Hematopoietic multipotent progenitor cell treated with erythropoietin and hydrocortisone succinate and interleukin-3 and kit ligand, for 6 days (in vitro differentiated cells): ENCODE measurements around the gene EZH2.

Experiments used
- DNase-seq: peaks from one replicate; pipeline ENCODE4 v3.0.0-alpha.2; 2015

Gene EZH2

DNA sequence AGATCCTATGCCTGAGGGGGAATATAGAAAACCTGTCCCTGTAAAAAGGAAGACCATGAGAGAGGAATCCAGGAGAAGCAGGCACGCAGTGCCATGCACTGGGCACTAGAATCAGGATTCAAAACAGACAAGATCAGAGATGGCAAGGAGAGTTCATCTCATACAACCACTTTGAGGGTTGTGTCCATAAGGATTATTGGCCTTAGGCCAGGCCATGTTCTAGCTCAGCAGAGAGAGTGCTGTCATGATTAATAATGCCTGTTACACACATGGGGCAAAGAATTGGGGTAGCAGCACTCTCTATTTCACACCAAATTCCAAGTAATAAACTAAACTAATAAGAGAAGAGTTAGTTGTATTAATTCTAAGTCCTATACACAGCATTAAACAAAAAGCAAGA, 29.1 kb downstream of the EZH2 start:
- peak; percentile 50 for DNase-seq

DNA sequence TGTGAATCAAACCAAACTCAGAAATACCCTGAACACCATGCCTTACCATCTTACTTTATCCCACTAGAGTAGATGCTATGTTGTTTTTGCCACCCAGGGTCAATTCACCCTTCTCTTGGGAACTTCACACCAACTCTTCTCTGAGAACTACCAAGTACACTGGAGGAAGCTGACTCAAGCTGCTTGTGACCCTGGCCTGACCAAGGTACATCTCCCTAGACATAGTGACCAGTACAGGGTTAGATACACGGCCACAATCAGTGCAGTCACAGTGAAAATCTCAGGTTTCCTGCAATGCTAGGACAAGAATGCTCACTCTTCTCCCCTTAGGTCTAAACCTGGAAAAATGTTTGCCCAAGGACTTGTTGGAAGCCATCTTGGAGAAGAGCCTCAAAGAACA, 31.8 kb downstream of the EZH2 start:
- no peak for DNase-seq

DNA sequence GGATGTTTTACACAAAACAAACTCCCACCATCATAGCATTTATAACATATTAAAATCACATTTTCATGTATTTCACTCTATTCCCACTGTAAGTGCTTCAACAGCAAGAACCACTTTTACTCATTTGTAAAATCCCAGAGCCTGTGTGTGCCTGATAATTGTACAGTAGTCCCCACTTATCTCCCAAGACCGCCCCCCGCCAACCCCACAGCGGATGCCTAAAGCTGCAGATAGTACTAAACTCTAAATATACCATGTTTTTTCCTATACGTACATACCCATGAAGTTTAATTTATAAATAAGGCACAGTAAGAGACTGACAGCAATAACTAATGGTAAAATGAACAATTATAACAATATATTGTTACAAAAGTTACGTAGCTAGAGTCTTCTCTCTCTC, 33.5 kb downstream of the EZH2 start:
- peak; percentile 87 for DNase-seq

DNA sequence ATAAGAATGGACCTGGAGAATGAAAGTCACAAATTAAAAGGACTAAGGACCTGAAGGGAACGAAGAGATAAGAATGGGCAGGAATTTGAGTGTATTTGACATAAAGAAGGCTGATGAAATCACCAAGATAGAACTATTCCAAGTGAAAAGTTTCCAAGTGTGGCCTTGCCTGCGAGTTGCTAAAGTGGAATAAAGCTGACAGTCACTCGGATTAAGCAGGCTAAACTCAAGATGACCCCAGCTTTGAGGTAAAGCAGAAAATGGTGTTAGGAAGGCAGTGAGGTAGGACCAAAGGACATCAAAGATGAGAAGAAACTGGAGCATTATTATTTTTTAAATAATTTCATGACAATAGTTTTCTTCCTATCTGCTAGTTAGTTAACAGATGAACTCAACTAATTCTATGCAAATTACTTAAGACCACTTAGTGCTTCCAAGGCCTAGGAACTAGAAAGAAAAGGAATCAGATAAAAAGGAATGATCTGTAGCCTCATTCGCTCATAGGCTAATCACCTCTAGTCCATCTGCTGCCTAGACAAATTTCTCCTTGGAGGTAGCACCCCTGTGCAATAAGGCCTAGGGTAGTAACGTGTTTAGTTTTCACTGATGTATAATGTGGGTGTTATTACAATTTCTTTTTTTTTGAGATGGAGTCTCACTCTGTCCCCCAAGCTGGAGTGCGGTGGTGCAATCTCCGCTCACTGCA, 34.5 kb downstream of the EZH2 start:
- DNase-seq = peak; percentile 23

DNA sequence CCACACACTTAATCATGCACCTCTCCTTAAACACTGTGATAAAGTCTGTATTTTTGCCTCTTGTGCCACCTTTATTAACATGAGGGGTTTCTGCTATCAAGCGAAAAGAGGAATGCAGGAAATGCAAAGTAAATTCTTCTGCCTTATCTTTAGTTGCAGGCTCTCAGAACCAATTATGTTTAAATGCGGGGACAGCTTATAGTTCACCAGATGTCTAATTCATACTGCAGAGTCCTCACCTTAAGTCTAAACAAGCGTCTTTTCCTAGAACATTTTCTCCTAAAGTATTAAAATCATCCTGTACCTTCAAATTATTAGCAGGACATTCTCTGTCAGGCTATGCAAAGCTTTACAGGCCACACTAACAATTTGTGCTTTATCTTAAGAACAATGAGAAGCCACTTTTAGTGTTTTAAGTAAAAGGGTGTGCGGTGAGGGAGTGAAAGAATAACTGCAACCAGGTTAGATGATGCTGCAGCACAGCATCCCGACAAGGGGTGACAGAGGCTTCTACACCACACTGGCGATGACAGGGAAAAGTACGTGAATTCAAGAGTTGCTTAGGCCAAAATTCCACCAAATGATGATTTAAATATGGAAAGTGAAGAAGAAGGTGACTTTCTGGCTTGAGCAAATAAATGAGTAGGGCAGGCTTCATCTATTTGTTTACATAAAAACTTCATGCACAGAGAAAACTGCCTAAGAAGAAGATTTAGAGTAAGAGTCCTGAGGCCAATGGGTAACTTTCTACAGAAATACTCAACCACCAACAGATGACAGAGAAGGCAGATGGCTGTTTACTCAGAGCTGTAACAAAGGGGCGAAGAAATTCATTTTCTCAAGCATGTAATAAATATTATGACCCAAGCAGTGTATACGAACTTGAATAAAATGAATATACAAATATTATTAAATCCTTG, 36.0 kb downstream of the EZH2 start:
- peak; percentile 85 for DNase-seq

DNA sequence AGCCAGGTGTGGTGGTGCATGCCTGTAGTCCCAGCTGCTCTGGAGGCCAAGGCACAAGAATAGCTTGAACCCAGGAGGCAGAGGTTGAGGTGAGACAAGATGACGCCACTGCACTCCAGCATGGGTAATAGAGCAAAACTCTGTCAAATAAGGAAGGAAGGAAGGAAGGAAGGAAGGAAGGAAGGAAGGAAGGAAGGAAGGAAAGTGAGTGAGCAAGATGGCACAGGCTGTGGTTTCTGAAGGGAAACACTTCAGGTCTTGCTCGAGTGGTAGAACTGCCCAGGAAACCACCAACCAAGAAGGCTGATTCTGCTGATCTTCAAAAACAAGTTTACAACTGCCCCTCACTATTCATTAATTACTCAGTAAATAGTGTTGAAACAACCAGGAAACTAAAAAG, 45.2 kb downstream of the EZH2 start:
- DNase-seq = peak; percentile 59

DNA sequence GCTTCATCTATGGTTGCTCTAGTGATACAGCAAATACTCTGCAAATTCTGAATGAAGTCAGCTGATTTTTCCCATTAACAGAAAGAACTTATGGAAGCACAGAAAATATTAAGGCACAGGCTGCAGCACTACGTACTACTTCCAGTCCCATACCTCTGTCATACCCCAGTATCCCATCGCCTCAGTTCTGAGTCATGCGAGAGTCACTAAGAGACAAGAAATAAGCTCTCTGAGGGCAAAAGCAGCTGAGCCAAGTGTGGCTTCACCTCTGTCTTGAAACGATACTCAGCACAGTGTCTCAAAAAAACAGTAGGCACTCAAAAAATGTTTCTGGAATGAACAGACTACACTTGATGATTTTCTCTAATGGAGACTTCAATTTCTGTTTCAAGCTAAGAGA, 48.2 kb downstream of the EZH2 start:
- no peak for DNase-seq

DNA sequence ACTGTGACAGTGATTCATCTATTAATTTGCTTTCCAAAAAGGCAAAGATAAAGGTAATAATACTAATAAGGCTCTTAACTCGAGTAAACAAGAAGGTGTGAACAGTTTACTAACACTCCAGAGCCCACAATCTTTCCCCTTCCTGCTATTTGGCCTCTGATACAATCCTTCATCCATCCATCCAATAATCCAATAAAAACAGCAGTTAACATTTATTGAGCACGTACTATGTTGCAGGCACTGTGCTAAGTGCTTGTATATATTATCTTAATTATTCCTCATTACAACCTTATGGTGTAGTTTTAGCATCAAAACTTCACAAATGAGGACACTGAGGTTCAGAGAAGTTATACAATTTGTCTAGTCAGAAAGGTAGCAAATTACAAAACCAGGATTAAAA, 49.5 kb downstream of the EZH2 start:
- DNase-seq = no peak

DNA sequence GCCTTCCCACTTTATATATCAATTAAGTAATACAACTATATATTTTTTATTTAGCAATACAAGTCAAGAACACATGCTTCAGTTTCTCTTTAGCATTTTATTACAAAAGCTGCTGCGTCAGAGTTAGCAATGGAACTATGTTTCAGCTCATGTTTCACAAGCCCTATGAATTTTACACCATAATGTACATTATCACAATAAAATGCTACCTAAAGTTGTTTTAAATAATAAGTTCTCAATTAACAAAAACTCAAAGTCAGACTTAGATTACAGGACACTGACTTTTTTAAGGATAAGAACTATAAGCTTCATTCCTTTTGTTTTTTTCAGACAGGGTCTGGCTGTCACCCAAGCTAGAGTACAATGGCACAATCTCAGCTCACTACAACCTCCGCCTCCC, 52.3 kb downstream of the EZH2 start:
- no peak for DNase-seq

DNA sequence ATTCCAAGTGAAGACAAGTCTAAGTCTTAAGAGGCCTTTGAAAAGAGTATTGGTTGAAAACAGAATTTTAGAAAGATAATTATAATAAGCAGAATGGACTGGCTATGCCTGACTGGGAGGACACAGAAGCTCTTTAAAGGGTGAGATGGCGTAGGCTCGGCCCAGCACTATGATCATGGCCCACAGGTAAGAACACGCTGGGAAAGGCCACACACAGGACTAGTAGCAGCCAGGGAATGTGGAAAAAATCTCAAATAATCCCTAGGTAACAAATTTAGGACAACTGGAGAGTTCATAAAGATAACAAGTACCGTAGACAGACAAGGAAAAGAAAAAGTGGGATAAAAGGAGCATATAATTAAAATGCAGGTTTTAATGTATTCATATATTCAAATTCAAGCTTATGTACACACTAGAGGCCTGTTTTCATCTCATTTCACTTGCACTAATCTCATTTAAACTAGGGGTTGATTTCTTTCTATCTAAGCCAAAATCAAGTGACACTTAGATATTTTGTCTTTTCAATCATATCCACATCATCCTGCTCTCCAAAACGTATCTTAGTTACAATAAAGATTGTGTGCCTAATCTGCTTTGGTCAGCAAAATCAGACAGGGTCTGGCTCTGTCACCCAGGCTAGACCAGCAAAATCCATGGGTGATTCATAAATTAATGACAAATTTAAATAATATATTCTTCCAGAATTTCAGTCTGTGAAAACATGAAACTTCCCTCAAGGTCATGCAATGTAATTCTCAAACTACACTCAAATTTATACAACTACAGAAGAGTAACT, 53.0 kb downstream of the EZH2 start:
- no peak for DNase-seq

DNA sequence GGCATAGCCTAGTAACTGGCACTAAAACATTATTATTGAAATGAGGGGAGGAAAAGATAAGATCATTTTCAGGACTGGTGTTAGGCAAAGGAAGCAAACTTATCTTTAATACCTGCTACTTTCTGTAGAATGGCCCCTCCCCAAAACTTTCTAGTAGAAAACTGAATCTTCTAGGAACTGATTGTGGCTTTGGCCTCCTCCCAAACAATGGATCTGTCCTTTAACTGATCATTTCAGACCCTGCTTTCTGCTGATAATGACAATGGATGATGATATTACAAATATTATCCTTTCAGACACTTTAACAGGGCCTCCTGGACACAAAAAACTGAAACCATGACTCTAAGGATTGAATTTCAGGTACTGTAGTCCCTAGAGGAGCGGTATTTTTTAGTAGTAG, 55.1 kb downstream of the EZH2 start:
- DNase-seq = peak; percentile 89

DNA sequence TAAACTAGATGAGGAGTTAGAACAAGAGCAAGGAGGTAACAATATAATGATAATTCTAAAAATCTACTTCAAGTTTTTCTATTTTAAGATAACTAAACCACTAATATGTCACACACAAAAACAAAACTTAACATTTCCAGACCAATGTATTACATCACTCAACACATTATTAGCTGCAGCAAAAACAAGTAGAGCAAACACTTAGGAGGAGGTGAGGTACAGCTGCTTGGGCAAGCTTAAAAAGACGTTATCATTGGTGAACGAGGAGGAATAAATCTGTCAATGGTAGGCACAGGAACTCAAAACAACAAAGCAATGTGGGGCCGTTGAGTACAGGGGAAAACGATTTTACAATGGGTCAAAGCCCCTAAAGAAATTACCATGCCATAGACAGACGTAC, 58.8 kb downstream of the EZH2 start:
- no peak for DNase-seq

DNA sequence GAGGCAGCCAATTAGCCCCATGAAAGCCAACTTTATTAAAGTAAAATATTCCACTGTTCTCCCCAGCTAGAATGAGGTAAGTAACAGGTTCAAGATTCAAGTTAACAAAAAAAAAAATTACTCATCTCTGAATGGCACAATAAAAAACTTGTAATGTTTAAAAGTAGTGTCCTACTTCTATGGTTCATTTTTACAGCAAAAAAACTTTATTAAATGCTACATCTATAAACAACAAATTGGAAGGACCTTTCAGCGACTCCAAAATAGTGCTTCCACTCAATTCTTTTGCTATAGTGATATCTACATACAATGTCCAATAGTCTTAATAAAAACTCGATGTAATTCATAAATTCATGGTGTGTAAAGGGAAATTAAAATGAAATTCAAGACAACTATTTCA, 59.2 kb downstream of the EZH2 start:
- DNase-seq = no peak

DNA sequence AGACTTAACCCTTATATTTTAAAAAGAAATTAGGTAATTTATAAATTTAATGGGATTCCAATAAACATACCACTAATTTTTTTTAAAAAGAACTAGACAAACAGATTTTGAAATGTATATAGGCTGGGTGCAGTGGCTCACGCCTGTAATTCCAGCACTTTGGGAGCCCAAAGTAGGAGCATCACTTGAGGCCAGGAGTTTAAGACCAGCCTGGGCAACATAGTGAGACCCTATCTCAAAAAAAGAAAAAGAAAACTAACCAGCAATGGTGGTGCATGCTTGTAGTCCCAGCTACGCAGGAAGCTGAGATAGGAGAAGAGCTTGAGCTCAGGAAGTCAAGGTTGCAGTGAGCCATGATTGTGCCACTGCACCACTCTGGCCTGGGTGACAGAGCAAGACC, 62.7 kb downstream of the EZH2 start:
- DNase-seq = no peak

DNA sequence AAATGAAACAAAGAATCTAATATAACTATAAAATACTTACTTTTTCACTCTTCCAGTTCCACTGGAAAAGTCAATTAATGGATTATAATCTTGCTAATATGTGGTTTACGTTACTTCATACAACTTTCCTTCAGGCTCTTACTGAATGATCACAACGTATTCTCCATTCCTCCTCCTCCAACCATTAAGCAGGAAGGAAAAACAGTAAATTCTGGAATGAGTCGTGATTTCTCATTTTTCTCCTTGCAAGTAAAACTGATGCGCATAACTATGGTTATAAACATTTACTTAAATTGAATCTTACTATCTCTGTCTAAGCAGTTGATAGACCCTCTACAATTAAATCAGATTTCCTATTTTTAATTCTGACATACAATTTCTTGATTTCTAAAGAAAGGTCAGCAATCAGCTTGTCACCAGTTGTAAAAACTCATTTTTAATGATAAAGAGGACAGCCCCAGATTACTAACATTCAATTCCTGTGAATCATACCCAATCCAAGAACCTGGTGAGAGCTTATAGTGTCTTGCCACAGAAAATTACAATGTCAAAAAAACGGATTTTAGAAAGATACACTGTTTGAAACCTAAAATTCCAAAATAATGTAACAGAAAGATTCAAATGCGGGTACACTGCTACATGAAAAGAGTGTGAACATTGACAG, 64.3 kb downstream of the EZH2 start:
- DNase-seq = no peak

DNA sequence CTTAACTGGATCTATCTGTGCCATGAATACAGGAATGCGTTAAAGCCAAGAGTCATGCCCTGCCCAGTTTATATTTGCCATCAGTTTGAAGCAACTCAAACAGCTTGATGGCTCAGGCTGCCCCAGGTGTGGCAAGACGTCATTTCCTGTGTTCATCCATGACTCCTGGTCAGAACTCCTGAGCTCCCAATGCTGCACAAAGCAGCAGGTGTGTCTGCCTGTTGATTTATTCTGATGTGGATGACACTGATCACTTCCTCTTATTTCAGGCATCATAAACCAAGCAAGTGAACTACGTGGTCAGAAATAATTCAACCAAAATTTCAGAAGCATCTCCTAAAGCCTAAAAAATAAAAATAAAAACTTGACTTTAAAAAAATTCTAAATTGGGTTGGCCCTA, 68.5 kb downstream of the EZH2 start:
- no peak for DNase-seq

DNA sequence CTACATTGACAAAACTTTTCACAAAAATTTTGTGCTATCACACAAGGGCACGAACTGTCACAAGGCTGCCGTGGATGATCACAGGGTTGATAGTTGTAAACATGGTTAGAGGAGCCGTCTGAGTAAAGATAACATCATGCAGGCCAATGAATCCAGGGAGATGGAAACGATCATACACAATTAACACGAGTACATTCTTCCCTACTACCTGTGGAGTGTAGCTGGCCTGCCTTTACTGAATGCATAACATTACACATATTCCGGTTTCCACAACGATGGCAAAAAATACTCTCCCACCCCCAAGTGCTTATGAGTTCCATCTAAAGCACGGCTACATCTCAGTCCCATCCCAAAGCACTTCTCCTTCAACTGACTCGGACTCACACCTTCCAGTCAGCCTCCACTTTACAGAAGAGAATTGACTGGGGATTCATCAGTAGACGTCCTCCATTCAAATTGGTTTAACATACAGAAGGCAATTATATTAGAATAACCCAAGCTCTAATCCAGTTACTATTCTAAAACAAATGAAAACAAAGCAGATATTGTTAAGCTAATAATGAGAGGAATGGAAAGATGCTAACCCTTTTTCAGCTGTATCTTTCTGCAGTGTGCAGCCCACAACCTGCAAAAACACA, 69.0 kb downstream of the EZH2 start:
- no peak for DNase-seq

DNA sequence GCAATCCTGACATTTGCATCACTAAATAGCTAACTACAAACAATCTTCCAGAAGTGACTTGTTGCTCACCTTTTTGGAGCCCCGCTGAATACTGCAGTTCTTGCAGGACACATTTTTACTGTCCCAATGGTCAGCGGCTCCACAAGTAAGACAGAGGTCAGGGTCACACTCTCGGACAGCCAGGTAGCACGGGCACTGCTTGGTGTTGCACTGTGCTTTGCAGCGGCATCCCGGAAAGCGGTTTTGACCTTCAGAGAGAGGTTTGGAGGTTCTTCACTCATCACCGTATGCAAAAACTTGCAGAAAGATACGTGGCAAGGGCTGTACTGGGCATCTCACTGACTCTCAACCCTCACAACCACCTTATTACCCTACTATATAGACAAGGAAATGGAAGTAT, 70.2 kb downstream of the EZH2 start:
- DNase-seq = no peak

DNA sequence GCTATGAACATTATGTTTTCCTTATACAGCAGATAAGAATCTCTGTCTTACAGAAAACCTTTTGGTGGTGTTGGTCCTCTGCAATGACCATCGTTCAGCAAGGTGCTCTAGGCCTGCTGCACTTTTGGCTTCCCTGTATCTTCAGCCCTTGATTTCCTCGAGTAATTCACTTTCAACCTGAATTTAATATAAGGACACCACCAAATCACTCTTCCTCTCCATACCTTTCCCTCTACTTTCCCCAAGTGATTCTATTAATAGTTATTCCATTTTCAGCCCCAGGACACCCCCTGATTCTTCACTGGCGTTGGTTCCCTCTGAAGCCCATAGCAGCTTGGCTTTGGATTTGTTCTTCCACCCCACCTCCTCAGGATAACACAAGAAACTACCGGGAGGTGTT, 72.2 kb downstream of the EZH2 start:
- DNase-seq = no peak

DNA sequence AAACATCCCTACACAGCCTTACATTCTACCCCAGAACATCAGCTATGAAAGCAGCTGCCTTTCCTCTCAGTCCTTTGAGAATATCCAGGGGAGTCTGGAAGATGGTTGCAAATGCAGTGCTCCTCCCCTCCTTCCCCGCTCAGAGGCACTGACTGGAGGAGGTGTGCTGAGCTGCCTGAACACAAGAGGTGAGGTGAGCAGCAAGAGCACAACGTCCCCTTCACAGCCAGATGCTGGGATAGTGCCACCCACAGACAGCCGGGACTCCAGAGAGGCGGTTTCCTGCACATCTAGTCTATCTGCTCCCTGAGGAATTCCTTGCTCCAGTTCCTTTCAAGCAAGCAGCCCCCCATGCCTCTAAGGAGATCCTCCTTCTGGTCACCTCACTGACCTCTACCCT, 74.2 kb downstream of the EZH2 start:
- DNase-seq = no peak

DNA sequence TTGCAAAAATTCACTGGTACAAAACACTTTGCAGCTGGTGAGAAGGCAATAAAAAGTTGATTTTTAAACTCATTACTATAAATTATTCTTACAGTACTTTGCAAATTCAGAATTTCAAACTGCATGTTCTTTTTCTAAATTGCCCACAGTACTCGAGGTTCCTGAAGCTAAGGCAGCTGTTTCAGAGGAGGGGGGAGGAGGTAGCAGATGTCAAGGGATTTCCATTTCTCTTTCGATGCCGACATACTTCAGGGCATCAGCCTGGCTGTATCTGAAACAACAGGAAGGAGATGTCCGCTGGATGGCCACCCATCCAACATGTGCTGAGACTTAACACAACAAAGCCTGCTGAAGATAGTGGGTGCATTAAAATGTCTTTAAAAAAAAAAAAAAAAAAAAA, 76.7 kb downstream of the EZH2 start:
- DNase-seq = no peak

DNA sequence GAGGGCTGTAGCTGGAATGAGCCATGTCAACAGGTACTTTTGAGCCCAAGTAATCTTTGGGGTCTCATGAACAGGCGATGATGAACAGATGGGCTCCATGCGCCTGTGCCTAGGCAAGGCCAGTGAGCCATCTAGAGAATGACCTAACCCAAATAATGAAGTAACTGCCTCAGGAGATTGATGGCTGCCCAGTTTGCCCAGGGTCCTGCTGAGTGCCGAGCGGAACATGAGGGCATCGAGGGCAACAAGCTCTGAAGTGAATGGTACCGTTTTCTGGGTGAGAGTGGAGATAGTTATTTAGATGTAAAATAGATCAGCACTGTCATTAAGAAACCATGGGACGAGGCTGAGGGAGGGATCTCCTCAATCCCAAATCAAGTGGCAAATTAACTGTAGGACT, 77.9 kb downstream of the EZH2 start:
- no peak for DNase-seq
